Activated CD4-positive, CD25-positive, alpha-beta regulatory T cell treated with anti-CD3 and anti-CD28 coated beads, Interleukin-2, amount 50 U/mL, for 16 hours (primary cell): Measurements from ENCODE around the gene SEC24D.

ENCODE experiments used
- DNase-seq: peaks from one replicate; pipeline ENCODE4 v3.0.0-alpha.2; 2020; ENCODE audit warnings: low read depth, low spot score

SEC24D gene

DNA sequence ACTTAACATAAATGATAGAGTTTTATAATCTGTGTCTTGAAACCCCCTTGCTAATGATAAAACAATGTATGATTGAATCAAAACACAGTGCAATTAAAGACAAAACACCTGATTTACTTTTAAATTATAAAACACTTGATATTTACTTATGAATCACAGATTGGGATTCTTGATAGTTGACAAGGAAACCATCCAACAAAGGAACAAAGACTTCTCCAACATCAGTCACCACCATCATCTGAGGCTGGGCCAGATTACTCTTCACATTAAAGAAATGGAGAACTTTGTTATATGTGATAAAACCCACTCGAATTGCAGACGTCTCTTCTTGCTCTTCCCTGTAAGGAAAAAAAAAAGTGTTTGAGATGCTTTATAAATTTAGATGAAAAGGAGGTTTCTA, 83.4 kb downstream of the SEC24D start:
- DNase-seq: no peak

DNA sequence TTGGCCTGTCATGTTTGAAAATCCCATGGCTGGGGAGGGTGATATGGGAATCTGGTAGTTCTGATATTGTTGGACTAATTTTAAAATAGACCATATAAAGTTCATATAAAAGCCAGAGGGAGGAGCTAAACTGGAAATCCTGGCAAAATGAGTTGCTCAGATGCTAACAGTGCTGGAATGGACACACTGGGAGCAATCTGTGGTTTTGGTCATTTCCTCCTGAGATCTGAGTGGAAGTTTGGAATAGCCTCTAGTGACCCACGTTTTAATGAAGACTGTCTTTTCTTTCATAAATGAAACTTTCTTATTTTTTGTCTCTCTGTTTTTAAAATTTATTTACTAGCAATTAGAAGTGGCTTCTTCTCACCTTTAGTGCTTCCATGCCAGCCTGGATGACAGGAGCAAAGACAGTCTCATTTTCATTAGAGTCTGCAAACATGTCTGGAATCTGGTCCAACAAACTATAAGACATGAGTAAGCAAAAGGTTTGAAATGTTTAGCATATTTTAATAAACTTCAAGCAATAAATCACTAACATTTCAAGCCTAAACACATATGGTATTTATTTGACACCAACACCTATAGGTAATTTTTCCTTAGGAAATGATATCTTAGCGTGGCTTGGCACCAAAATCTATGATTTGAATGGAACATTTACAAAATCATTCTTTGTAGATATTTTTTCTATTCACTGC, 84.2 kb downstream of the SEC24D start:
- no peak for DNase-seq

DNA sequence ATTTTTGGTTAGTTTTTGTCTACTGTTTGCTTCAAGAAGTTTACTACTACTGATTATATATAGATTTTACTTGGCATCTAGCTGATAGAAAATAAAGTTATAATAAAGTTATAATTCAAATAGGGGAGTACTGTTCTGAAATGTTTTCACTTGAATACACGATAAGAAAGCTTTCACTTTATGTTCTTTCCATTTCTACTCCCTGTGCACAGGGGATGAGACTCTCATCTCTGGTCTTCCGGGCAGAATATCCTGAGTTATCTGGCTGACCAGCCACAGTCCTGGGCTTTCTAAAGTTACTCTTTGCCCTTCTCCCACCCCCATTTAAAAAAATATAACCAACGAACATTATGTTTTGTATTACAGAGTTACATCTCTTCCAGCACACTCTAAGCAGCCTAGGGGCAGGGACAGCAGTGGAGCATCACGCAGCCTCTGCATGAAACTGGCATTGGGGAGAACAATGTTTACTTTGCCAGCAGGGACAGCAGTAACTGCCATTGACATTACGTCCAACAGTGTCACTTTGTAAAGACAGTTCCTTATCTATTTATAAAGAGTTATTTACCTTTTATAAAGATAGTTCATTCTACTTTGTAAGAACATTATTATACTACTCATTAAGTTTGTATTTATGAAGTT, 86.5 kb downstream of the SEC24D start:
- DNase-seq: no peak

DNA sequence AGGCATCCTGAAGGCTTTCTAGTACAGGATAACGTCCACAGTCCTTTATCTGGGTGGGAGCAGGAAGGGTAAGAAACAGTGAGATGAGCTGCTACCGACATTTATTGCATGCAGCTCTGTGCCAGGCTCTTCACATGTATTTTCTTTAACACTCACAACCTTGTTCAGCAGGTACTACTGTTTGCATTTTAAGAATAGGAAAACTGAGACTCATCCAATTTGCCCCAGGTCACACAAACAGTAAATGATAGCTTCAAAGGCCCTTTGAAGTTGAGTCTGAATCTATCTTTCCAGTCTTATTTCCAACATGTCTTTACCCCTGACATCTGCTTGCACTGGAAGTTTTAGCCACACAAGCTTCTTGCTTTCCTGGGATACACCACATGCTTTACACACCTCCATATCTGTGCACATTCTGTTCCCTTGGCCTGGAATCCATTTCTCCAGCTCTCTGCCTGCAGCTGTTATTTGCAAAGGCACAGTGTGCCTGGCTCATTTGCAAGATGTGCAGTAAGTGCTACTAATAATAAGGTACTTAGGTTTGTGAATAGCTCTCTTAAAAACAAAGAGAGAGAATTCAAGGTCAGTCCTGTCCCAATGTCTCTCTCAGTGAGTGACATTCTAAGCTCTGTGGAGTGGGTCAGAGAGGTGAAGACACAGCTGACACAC, 89.5 kb downstream of the SEC24D start:
- DNase-seq: no peak

DNA sequence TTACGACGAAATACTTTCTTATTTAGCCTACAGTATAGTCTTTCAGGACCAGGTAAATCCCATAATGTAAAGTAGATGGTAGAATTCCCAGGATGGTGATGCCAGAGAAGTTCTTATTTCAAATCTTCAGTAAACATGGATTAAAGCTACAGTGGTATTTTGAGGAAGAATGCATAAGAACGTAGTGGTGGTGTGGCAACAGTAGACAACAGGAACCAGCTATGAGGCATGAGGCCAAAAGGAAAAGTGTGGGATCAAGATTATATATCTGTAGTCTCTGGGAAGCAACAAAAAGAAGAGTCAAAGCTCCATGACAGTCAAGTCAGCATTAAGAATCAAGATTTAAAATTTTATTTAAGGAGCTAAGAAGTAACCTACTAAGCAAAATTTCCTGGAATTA, 90.6 kb downstream of the SEC24D start:
- DNase-seq: no peak

DNA sequence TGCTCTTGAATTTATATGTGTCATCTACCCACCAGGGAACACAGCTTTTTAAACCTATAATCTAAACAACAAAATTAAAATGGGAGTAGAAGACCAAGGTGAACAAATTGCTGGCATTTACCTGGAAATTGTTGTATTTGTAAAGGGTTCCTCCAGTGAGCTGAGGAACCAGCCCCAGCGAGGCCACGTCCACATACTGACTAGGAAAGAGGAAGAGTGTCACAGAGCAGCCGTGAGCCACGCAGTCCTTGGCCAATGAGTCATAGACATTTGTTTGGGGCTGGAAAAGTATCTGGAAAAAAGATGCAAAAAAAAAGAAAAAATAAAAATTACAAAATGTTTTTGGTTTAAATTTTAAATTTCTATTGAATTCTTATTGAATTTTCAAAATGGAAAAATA, 92.1 kb downstream of the SEC24D start:
- DNase-seq: no peak

DNA sequence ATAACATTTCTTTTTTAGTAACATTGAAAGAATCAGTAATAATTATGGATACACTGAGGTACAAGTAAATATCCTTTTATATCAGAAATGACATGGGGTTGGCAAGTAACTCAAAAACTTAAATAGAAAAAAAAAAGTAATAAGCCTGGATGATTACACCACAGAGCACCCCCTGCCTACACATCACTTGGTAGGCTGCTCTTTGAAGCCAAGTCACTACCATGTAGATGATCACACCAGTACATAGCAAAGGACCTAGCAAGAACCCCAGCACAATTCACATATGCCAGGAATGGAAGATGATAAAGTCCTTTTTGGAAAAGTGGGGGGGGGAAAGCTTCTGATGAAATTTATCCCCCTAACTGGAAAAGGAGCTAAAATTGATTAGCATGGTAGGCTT, 93.9 kb downstream of the SEC24D start:
- no peak for DNase-seq

DNA sequence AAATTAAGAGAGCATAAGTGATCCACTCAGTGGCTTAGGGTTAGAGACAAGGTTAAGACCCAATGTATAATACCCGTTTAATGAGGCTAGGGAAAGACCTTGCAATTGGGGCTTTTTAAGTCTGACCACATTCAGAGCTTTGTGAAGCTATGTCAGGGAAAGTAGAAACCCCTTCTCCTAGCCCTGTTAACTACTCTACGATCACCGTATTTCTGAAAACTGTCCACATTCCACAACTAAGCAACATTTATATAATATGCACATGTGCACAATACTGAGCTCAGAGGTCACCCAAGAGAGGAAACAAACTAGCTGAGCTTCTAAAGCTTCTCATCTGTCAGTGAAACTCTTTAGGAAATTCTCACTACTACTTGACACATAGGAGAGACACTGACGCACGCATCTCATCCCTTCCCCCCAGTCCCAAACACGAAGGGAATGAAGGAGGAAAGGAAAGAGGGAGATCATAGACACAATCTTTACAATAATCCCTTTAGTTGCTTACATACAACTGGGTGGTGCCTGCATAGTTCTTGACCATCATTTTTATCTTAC, 94.5 kb downstream of the SEC24D start:
- no peak for DNase-seq

DNA sequence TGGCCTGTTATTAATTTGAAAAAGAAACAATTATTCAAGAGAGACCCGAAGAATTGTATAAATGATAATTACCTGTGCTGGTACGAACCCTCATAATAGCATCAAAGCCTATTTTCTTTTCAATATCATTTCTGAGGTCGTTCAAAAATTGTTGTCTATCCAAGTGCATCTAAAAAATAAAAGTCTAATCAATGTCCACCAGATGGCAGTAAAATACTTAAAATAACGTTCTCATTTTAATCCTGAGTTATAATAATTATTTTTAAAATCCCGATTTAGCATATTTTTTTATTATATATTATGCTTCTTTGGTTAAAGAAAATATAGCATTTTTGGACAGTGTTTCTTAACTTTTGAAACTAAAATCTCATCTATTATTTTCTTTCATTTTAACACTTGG, 95.1 kb downstream of the SEC24D start:
- no peak for DNase-seq

DNA sequence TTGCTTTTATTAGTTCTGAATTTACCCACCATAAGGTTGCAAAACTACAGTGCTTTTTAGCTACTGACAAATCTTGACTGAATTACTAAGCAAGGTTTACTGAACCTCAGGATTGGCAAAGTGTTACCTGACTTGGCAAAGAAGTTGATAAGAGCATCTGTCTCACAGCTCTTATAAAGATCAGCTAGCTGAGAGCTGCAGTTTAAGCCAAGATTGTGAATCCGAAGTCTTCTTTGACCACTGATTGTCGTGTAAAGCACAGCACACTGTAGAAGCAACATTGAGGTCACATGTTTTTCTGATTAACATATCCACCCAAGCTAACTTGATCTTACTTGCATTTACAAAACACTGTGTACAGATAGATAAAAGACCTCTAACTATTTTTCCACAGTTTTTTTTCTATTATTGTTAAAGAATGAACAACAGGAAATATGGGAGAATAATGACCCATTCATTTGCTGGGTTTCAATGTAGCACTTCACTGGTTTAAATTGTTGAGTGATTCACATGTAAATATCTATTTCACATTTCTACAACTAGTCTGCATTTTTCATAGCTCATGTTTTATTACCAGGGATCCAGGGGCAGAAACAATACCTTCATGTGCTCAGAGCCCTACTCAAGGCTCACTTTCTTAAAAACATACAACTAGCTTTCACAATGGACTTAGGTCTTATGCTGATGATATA, 96.8 kb downstream of the SEC24D start:
- no peak for DNase-seq

DNA sequence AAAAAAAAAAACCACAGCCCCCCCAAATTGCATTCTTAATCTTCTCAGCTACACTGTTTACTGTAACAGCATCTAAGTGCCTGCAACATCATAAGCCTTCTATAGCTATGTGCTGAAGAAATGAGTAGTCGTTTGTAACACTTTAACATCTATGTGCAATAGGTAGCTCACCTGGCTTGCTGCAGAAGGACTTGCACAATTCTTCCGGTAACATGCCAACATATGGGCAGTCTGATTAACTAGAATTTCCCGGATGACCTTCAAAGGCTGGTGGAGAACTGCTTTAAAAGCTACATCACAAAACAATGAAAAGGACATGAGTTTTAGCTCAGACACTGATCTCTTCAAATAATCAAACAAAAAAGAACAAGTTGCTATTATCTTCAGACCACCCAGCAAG, 97.8 kb downstream of the SEC24D start:
- DNase-seq: no peak

DNA sequence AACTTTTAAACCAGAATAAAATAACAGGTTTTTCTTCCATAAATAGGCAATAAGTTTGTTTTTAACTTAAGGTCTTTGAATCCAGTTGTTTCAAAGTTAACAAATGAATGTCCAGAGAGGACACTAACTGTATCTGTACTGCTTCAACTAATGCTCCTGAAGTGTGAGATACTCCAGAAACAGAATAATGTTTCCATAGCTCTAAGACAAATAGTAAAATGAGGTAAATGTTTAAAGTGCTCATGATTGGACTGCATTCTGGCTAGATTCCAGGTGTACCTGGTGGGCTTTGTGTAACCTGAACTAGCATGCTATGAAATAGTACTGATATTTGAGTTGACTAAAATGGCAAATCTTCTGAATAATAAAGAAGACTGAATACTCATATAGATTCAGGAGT, 99.0 kb downstream of the SEC24D start:
- no peak for DNase-seq

DNA sequence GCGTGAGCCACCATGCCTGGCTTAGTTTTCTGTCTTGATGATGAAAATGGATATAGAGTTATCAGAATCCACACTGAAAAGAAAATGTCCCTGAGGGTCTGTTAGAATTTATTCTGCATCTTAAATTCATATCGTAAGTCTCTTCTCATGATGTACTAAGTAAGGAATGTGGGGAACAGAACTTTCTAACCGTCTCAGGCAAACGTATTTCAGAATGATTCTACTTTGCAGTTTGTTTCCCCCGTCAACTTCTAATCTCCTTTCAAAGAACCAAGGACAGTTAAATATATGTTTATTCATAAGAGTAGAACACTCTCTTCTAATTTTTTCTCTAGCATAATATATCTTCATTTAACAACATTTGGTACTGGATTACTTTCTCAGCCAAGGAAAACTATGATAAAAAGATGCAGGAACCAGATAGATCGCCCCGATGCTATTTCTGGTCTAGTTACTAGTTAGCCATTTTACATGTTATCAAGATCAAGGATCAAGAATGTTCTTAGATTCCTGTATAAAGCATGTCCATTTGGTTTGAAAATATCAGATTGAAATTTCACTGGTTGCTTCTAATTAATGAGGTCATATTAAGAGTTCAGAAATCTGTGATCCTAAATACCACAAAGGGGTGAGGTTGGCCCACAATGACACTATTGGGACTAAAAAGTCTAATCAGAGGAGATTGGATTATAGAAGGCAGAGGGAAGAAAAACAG, 101.3 kb downstream of the SEC24D start:
- DNase-seq: no peak

DNA sequence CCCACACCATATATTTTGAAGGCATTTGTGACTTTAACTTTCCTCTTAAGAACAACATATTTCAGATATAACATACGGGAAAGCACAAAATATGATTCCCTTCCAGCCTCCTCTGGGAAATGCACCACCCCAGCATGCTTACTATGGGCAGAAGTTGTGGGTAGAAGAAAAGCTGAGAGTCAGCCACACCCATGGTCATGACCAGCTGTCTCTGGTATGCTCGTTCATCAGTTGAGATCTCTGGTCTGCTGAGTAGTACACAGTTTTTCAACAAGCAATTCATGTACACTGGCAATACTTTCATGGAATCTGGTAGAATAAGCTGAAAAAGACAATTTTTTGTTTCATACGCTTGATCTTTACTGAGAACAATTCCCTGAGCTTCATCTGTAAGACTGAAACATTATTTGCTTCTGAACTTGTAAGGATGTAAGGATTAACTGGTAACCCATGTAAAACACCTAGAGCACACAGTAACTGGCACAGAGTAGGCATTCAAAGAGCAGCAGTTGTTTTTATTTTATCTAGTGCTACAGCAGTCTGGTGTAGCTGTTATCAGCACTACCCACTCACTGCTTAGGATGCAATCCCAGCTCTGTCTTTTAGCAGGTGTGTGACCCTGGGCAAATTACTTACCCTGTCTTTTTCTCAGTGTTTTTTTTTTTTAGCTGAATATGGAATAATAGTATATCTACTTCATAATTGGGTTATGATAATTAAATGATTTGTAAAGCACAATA, 103.2 kb downstream of the SEC24D start:
- no peak for DNase-seq

DNA sequence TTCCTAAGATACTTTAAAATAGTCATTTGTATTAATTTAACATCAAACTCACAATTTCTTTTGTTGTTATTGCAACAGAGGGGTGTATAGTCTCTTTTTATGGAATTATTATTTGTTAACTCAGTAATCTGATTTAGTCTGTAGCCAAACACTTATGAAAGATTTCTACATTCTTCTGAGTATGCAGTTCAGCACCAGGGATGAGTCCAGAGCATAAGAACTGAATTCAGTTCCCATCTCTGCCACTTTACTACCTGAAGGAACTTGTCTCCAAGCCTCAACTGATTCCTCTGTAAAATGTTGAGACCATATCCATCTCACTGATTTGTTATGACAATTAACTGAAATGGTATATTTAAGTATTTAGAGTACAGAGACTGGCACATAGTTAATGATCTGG, 105.2 kb downstream of the SEC24D start:
- no peak for DNase-seq

DNA sequence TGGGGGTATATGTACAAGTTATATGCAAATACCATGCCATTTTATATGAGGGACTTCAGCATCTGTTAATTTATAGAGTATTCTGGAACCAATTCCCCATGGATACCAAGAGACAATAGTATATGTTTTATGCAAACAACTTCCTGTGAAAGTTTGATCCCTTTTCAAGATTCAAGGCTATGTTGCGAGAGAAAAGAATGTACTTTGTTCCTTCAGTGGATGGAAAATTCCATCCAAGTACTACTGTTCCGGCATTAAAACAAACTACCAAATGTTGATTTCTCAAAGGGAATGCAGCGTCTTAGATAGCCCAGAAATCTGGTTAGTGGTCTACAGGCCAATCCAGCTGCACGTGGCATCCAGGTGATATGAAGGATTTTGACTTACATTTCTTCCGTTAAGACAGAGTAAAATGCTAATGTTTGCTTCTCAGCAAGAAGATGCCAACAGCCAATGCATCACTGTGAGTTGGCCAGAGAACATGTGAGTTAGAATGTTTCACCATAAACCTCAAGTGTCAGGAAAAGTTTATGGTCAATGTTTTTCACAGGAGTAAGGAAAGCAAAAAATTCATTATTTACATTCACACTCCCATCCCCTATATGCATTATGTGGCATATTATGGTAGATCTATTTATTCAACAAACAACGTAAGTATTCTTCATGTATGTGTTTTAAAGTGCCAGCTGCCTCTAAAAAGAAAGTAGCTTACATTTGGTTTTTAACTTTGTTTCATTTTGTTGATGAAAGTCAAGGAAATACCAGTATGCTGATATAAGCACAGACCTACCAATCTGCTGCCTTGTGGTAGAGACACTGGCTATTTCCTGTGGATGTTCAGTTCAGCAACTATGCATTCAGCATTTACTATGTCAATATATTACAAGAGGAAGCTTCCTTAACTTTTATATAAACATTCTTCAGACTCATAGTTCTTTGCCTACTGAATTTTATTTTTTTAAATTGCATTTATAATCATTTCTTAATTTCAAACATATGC, 106.3 kb downstream of the SEC24D start:
- DNase-seq: no peak

DNA sequence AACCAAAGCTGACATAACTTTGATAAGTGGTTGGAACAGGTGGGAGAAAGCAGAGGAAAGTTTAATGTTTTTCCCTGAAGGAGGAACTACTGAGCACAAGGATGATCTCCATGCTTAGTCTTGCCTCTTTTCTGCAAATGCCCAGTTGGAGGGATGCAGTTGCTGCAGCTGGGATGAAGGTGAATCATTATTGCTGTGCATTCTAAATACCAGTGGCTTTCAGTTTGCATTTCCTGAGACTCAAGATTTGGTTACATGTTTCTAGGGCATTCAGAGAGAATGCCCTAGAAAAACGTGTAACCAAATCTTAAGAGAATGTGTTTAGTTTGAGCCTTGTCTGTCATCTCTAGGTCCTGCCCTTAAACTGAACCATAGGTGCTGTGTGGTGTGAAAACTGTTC, 108.6 kb downstream of the SEC24D start:
- DNase-seq: no peak

DNA sequence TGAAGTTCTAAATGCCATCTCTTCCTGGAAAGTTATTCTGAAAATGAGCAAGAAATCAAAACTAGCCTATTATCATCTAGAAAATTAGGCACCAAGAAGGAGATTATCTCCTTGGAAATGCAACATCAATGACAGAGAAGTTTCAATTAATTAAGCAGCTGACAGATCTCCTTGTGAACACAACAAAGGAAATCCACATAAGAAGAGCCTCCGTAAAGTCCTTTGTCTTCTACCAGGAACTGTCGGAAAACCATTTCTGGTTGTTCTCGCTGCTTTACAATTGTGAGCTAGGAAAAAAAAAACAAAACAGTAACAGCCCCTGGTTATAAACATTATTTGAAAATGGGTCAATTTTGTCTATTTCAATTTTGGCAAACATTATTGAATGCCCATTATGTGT, 112.6 kb downstream of the SEC24D start:
- no peak for DNase-seq

DNA sequence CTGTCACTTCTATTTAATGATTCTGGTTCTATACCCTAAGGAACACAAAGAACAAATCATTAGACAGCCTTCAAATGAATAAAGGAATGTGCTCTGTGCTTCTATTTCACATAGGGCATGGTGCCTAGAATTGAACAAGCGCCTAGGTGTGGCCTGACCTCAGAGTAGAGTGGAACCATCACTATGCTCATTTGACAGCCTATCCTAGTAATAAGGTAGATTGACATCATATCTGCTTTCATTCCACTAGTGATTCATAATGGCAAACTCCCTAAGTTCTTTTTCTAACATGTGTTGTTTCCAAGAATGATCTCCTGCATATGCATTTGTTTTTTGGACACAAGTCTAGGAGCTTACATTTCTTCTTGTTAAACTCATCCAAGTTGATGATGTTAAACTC, 114.2 kb downstream of the SEC24D start:
- no peak for DNase-seq
